GM20000 (cell line): ENCODE results near the gene SHISAL1.

Experiments
- DNase-seq: peaks from one replicate; pipeline ENCODE4 v3.0.0; 2012; ENCODE audit warnings: low spot score
- CTCF ChIP-seq: IDR thresholded peaks from 2 replicates; pipeline ENCODE4 v1.5.1; 2012; ENCODE audit warnings: mild to moderate bottlenecking, control low read depth; ENCODE audit errors: extremely low read depth, missing control alignments

Gene SHISAL1

GRCh38 chr22:44351037-44351436 lies 38.3 kb upstream of the SHISAL1 start:
- DNase-seq, result no peak
- TF ChIP-seq CTCF, result no peak

DNA sequence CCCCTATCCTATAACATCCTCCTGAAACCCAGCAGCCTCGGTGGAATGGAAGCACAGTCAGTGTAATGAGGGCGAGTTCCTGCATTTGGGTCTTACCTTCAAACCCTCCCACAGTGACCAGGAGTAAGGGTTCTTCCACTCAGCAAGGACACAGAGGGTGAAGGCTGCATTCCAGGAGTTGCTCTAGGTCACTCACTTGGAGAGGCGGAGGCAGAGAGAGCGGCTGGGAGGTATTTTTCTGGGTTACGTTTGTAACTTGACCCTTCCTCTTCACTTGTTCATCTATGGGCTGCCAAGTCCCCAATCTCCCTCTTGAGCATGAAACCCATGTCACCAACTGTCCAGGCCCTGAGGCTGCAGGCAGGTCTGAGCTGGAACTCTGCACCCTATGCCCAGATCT lies 36.8 kb upstream of the SHISAL1 start:
- TF ChIP-seq CTCF, result no peak
- DNase-seq, result no peak

DNA sequence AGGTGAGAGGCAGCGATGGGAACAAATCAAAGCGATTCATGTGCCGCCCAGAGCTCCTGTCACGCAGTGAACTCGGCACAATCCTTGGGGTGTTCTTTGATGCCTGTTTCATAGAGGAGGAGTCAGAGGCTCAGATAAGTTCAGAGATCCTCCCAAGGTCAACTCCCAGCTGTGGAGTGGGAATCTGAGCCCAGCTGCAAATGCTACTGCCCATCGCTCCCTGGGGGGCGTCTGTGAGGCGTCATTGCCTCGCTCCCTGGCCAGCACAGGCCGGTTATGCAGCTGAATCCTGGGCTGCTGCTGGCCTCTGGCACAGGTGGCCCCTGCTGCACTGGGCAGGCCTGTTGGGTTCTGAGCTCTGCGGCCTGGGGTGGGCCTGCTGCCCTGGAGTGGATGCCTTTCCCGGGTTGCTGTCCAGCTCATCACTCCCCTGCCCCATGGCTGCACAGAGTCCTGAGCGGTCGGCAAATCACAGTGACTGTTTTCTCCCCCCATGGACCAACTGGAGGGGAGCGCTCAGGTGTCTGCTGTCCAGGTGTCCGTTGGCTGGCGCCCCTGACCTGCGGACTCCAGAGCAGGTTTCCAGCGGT lies 36.3 kb upstream of the SHISAL1 start:
- DNase-seq, result no peak
- TF ChIP-seq CTCF, result no peak

DNA sequence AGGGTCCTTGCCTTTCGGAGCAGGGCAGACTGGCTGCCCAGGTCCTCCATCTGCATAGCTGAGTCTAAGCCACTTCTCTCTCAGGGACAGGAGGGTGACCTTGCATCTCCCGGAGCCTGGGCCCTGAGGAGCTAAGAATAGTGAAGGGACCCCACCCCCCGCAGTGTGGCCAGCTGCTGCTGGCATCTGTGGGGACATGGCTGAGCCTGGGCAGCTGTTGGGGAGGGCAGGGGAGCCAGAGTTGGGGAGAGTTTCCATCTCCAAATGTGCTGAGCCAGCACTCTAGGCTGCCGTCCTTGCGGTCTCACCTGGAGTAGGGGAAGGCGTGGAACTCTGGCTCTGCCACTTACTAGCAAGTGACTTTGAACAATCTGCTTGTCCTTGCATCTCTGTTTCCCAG lies 34.8 kb upstream of the SHISAL1 start:
- TF ChIP-seq CTCF, result no peak
- DNase-seq, result no peak

DNA sequence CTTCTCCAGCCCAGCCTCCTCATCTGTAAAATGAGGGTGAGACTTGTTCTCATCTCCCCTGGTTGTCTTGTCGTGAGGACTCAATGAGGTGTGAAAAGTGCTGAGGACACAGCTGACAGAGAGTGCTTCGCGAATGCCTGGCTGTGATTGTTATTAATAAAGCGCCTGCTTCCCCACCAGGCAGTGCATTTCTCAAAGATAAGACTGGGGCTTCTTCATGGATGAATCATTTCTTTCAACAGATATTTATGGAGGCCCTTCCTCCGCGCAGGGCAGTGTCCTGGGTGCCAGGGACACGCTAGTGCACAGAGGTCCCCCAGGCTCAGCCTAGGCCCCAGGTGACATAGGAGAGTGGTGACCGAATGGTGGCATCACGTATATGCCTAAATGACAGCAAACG lies 34.3 kb upstream of the SHISAL1 start:
- no peak for TF ChIP-seq CTCF
- no peak for DNase-seq

DNA sequence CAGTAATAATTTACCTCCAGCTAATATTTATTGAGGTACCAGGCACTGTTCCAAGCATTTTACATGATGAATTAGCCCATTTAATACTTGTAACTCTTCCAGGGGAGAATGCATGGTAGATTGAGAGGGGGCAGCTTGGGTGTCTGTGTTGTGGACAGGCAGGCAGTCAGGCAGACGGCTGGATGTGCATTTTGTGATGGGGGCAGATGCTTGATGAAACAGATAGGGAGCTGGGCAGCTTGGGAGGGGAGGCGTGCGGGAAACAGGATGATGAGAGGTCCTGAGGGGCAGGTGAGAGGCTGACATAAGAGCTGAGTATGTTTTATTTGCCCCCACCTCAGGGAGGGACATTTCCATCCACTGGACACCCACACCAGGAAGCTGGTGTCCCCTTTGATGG lies 33.1 kb upstream of the SHISAL1 start:
- DNase-seq, result no peak
- no peak for TF ChIP-seq CTCF

- no peak for DNase-seq
- no peak for TF ChIP-seq CTCF
Observed at GRCh38 chr22:44344407-44344806, 31.7 kb upstream of the SHISAL1 start.
